Stomach (tissue), 4 donors: Measurements from ENCODE around the gene TTC21A.

Experiments used
- POLR2AphosphoS5 ChIP-seq, 3 donors: sonication (generic); formaldehyde crosslinking; IDR thresholded peaks; one replicate each; pipeline ENCODE4 v1.6.1; 2016; ENCODE audit warnings: antibody characterized with exemption in 3 of 3
- TF ChIP-seq, protein P1 (sequence below), 7 experiments: fragments of 450-650 bp in 4 of 7; fragments of 200-600 bp in 3 of 7; sonication (generic) in 3 of 7; IDR thresholded peaks; one replicate each; pipeline ENCODE4 v1.5.1; 2016 to 2019; ENCODE audit warnings: antibody characterized with exemption in 7 of 7, control low read depth in 2 of 7, mild to moderate bottlenecking in 1 of 7

DNA sequence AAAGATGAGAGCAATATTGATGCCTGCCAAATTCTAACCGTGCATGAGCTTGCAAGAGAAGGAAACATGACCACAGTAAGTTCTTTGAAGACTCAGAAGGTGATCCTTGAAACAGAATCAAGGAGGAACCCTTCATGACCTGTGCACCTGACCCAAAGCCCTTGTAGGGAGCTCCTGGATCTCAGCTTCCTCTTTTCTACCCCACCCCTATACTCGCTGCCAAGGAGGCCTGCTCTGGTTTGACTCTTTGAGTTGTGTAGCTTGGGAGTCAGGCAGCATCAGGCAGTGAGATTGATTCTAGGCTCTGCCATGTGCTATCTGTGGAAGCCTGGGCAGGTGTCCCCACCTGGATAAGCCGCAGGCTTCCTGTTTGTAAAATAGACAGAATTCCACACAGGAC lies 10.6 kb downstream of the TTC21A start:
- TF ChIP-seq, protein P1, sequence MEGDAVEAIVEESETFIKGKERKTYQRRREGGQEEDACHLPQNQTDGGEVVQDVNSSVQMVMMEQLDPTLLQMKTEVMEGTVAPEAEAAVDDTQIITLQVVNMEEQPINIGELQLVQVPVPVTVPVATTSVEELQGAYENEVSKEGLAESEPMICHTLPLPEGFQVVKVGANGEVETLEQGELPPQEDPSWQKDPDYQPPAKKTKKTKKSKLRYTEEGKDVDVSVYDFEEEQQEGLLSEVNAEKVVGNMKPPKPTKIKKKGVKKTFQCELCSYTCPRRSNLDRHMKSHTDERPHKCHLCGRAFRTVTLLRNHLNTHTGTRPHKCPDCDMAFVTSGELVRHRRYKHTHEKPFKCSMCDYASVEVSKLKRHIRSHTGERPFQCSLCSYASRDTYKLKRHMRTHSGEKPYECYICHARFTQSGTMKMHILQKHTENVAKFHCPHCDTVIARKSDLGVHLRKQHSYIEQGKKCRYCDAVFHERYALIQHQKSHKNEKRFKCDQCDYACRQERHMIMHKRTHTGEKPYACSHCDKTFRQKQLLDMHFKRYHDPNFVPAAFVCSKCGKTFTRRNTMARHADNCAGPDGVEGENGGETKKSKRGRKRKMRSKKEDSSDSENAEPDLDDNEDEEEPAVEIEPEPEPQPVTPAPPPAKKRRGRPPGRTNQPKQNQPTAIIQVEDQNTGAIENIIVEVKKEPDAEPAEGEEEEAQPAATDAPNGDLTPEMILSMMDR (IDR thresholded peaks at IDR 0.05), result no peak
- TF ChIP-seq POLR2AphosphoS5 (IDR thresholded peaks at IDR 0.05), result no peak
